Spleen (tissue), 11 donors: ENCODE measurements around the gene HS3ST4. TPM values are rescaled to one million over a fixed set of nuclear protein-coding genes. Genes with fewer than 3 reads are reported as not detected.

Experiments used
- DNase-seq: peaks from one replicate; pipeline ENCODE4 v3.0.0-alpha.2; 2020
- H3K27ac ChIP-seq, 8 donors: fragments of 200-600 bp; sonication (generic) in 7 of 8; 1 replicate in 4 of 8; 2 replicates in 4 of 8; pipeline versions ENCODE4 v1.5.0 to v1.8.0; 2016 to 2021; ENCODE audit warnings: inconsistent platforms in 4 of 8, mild to moderate bottlenecking in 4 of 8, moderate library complexity in 1 of 8
- H3K27me3 ChIP-seq, 7 donors: fragments of 200-600 bp; sonication (generic) in 6 of 7; replicated peaks in 1 of 7; 1 replicate in 4 of 7; 2 replicates in 3 of 7; pipeline versions ENCODE4 v1.5.0 to v1.8.0; 2016 to 2021; ENCODE audit warnings: inconsistent platforms in 3 of 7, mild to moderate bottlenecking in 1 of 7
- H3K36me3 ChIP-seq, 6 donors: fragments of 200-600 bp; sonication (generic) in 5 of 6; 1 replicate in 4 of 6; 2 replicates in 2 of 6; pipeline versions ENCODE4 v1.5.0 to v1.8.0; 2016 to 2021; ENCODE audit warnings: inconsistent platforms in 2 of 6
- H3K4me1 ChIP-seq, 6 donors: fragments of 200-600 bp; sonication (generic) in 5 of 6; 1 replicate in 3 of 6; 2 replicates in 3 of 6; pipeline versions ENCODE4 v1.5.0 to v1.8.0; 2016 to 2021; ENCODE audit warnings: inconsistent platforms in 3 of 6
- H3K4me3 ChIP-seq, 8 donors: fragments of 200-600 bp; sonication (generic) in 7 of 8; 1 replicate in 4 of 8; 2 replicates in 4 of 8; pipeline versions ENCODE4 v1.5.0 to v1.8.0; 2016 to 2021; ENCODE audit warnings: inconsistent platforms in 4 of 8, mild to moderate bottlenecking in 4 of 8, moderate library complexity in 2 of 8
- H3K9me3 ChIP-seq, 8 donors: fragments of 200-600 bp; sonication (generic) in 7 of 8; 1 replicate in 4 of 8; 2 replicates in 4 of 8; pipeline versions ENCODE4 v1.5.0 to v1.8.0; 2016 to 2021; ENCODE audit warnings: inconsistent platforms in 4 of 8
- CTCF ChIP-seq, 11 experiments: fragments of 200-600 bp in 7 of 11; fragments of 450-650 bp in 4 of 11; sonication (generic) in 4 of 11; IDR thresholded peaks in 8 of 11; conservative IDR thresholded peaks in 3 of 11; 1 replicate in 7 of 11; 2 replicates in 4 of 11; pipeline versions ENCODE4 v1.4.0 to v1.8.0; 2016 to 2021; ENCODE audit warnings: antibody characterized with exemption in 11 of 11, inconsistent platforms in 4 of 11, mild to moderate bottlenecking in 1 of 11
- POLR2A ChIP-seq, 3 donors: fragments of 450-650 bp; IDR thresholded peaks; one replicate each; pipeline ENCODE4 v1.5.1; 2017; ENCODE audit warnings: antibody characterized with exemption in 3 of 3, mild to moderate bottlenecking in 1 of 3
- POLR2AphosphoS5 ChIP-seq, 3 donors: sonication (generic); formaldehyde crosslinking; IDR thresholded peaks; one replicate each; pipeline ENCODE4 v1.5.1; 2017; ENCODE audit warnings: antibody characterized with exemption in 3 of 3
- WGBS, 5 donors: extraction: QIAGEN DNeasy Blood & Tissue Kit in 3 of 5; methylation state at CpG; one replicate each; pipeline versions ENCODE4 v1.1.5 to v1.1.7; 2013 to 2018; 5-methylcytosine and 5-hydroxymethylcytosine counted together
- intact Hi-C: fragments of 100-400 bp; cut with DNase I; formaldehyde crosslinking; loops from one replicate; pipeline ENCODE4 v1.15.0; 2023; ENCODE audit warnings: low total_unique reads
- polyA plus RNA-seq, 3 donors: library from polyadenylated mRNA; stranded (reverse); fragments of 200-250 nt; gene quantifications; one replicate each; pipeline ENCODE4 v1.2.1, GENCODE V29; 2013
- total RNA-seq, 7 donors: library from RNA; depleted of rRNA in 3 of 7; stranded (reverse); fragments of >200 nt in 3 of 7; fragmentation: NEBNext Ultra II Directional in 4 of 7; extraction: Animal tissue kit (Norgen Biotek cat#: 25700) in 4 of 7; gene quantifications; one replicate each; pipeline versions ENCODE4 v1.1.0 to v1.2.1, GENCODE V29; 2016 to 2021
- donor health status: healthy with polysubstance abuse.
- donor health status: DM: no; HTN: no; CAD: no; lungs with moderate emphysema.
- donor health status: DM: no; HTN: no; CAD: no.
- donor health status: Bipolar disorder and iron deficiency.
- donor health status: healthy.
- donor health status: DM: no; HTN: no; CAD: no.
- donor health status: DM: yes; HTN: yes; CAD: no.

The HS3ST4 gene
- total and polyA plus RNA-seq, 10 donors: 0.08 to 4.2 (median 1.9) TPM

GRCh38 chr16:25886598-25886997 lies 194.8 kb downstream of the HS3ST4 start:
- Histone ChIP-seq H3K9me3 (peaks cover 0 to 9% (median 0%) of the 10 kb centered on the region in 8 donors), H3K36me3 (no peaks in the 10 kb centered on the region), H3K4me3 (no peak overlapping the region), H3K27me3 (peaks cover 0 to 5% (median 0%) of the 10 kb centered on the region in 7 donors), H3K4me1 (no peaks in the 10 kb centered on the region), H3K27ac (no peak overlapping the region)
- DNase-seq: no peak
- TF ChIP-seq POLR2A (IDR thresholded peaks at IDR 0.05) (no peak), POLR2AphosphoS5 (IDR thresholded peaks at IDR 0.05) (no peak), CTCF (IDR thresholded peaks at IDR 0.05 in 8 of 11, conservative IDR thresholded peaks at IDR 0.05 in 3 of 11) (no peak)
- intact Hi-C loops: no loop called here
- WGBS, 5 donors: 60 to 82% (median 74%) methylated on average over 4 of the region's 4 CpGs

DNA sequence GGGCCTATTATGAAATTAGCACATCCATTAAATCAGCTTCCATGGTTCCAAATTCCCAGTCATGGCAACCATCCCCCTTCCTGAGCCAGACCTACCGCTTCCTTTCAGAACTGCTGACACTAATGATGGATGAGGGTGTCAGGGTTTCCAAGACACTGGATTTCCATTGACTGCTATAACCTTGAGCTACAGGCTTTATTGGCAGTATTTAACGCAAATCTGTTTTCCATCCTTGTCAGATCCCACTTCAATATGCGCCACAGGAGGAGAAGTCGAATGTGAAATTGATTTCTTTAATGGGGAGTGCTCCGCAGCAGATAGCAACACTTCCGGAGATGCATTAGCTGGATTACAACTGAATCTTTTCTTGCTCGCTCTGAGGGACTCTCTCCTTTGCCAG lies 197.1 kb downstream of the HS3ST4 start:
- H3K27me3 ChIP-seq: peaks cover 0 to 4% (median 0%) of the 10 kb centered on the region in 7 donors
- no peaks in the 10 kb centered on the region for H3K36me3 ChIP-seq
- H3K9me3 ChIP-seq: peaks cover 0 to 9% (median 0%) of the 10 kb centered on the region in 8 donors
- 68 to 83% (median 75%) methylated on average over 7 of the region's 7 CpGs for WGBS, 5 donors
- DNase-seq: no peak
- H3K4me1 ChIP-seq: no peaks in the 10 kb centered on the region
- TF ChIP-seq CTCF (IDR thresholded peaks at IDR 0.05 in 8 of 11, conservative IDR thresholded peaks at IDR 0.05 in 3 of 11) (no peak), POLR2AphosphoS5 (IDR thresholded peaks at IDR 0.05) (no peak), POLR2A (IDR thresholded peaks at IDR 0.05) (no peak)
- H3K27ac ChIP-seq: no peak overlapping the region
- H3K4me3 ChIP-seq: no peak overlapping the region
- intact Hi-C loops: no loop called here

DNA sequence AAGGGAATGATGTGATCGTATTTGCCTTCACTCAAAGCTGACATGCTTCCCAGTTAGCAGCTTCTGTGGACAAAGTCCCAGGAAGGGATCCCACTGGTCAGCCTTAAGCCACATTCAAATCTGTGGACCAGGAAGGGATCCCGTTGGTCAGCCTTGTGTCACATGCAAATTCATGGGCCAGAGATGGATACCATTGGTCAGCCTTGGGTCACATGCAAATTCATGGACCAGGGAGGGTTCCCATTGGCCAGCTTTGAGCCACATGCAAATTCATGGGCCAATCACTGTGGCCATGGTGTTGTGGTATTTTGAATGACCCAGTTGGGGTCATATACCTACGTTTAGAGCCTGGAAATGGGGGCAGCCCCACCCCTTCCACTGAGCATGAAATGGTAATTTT lies 201.6 kb downstream of the HS3ST4 start:
- TF ChIP-seq CTCF (IDR thresholded peaks at IDR 0.05 in 8 of 11, conservative IDR thresholded peaks at IDR 0.05 in 3 of 11) (no peak), POLR2AphosphoS5 (IDR thresholded peaks at IDR 0.05) (no peak), POLR2A (IDR thresholded peaks at IDR 0.05) (no peak)
- peaks cover 0 to 15% (median 0%) of the 10 kb centered on the region in 7 donors for H3K27me3 ChIP-seq
- 48 to 68% (median 50%) methylated on average over 3 of the region's 3 CpGs for WGBS, 5 donors

DNA sequence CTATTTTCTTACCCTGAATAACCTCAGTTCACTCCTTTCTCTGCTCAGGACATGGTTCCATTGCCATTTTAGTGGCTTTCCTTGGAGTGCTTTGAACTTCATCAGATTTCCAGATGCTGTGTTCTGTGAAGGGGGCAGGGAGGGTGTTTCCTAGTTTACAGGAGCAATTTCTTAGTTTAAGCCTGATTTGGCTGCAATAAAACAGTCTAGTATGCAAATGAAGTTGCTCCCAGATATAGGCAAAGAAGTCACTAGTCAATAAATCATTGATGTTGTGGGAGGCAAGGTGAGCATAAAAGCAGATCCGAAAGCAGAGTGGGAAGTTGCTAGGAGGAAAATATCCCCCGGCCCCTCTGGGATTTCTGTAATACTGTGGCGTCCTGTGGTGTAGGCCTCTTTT lies 202.3 kb downstream of the HS3ST4 start:
- Histone ChIP-seq H3K27me3 (peaks cover 0 to 15% (median 0%) of the 10 kb centered on the region in 7 donors), H3K4me3 (no peak overlapping the region), H3K4me1 (no peaks in the 10 kb centered on the region), H3K27ac (no peak overlapping the region), H3K36me3 (no peaks in the 10 kb centered on the region), H3K9me3 (peaks cover 0 to 9% (median 0%) of the 10 kb centered on the region in 8 donors)
- intact Hi-C loops: no loop called here
- DNase-seq: no peak
- WGBS, 5 donors: 82 to 91% (median 87%) methylated on average over 3 of the region's 3 CpGs
- TF ChIP-seq CTCF (IDR thresholded peaks at IDR 0.05 in 8 of 11, conservative IDR thresholded peaks at IDR 0.05 in 3 of 11): no peak
- no peak for TF ChIP-seq POLR2AphosphoS5 (IDR thresholded peaks at IDR 0.05)
- no peak for TF ChIP-seq POLR2A (IDR thresholded peaks at IDR 0.05)

More for the DNA sequence above, 201.6 kb downstream of the HS3ST4 start:
- Histone ChIP-seq H3K36me3 (no peaks in the 10 kb centered on the region), H3K4me1 (no peaks in the 10 kb centered on the region), H3K27ac (no peak overlapping the region), H3K4me3 (no peak overlapping the region), H3K9me3 (peaks cover 0 to 9% (median 0%) of the 10 kb centered on the region in 8 donors)
- intact Hi-C loops: no loop called here
- DNase-seq: no peak
